HG02678 (cell line): ENCODE measurements around the gene SERPINH1.

Experiments
- ATAC-seq: cut with Tn5 transposase; IDR thresholded peaks from one replicate; pipeline ENCODE4 v1.9.1; 2021; ENCODE audit warnings: mild to moderate bottlenecking, moderate library complexity; ENCODE audit not compliant: unreplicated experiment

Gene SERPINH1

GRCh38 chr11:75554258-75555022 lies 7.6 kb upstream of the SERPINH1 start:
- no peak for ATAC-seq

- ATAC-seq: no peak
Measured at GRCh38 chr11:75555079-75555811, 6.8 kb upstream of the SERPINH1 start.

- ATAC-seq: no peak
Measured at GRCh38 chr11:75556275-75556674, 5.8 kb upstream of the SERPINH1 start.

GRCh38 chr11:75557666-75558494 lies 4.2 kb upstream of the SERPINH1 start:
- ATAC-seq: no peak

GRCh38 chr11:75558939-75559843 lies 2.9 kb upstream of the SERPINH1 start:
- ATAC-seq: no peak

- ATAC-seq: no peak
Measured at GRCh38 chr11:75560644-75561043, 1.4 kb upstream of the SERPINH1 start.

- no peak for ATAC-seq
Measured at GRCh38 chr11:75561426-75562047, 516 bp upstream of the SERPINH1 start.

- no peak for ATAC-seq
Measured at GRCh38 chr11:75562836-75563484, 907 bp downstream of the SERPINH1 start.

GRCh38 chr11:75563501-75563977 lies 1.5 kb downstream of the SERPINH1 start:
- no peak for ATAC-seq

- no peak for ATAC-seq
Measured at GRCh38 chr11:75563978-75564552, 2.0 kb downstream of the SERPINH1 start.

GRCh38 chr11:75565221-75565814 lies 3.3 kb downstream of the SERPINH1 start:
- ATAC-seq: no peak

- ATAC-seq: no peak
Measured at GRCh38 chr11:75565916-75566762, 4.1 kb downstream of the SERPINH1 start.

GRCh38 chr11:75566763-75567279 lies 4.8 kb downstream of the SERPINH1 start:
- no peak for ATAC-seq

GRCh38 chr11:75567971-75568370 lies 5.9 kb downstream of the SERPINH1 start:
- ATAC-seq: no peak

- no peak for ATAC-seq
Measured at GRCh38 chr11:75568616-75569219, 6.7 kb downstream of the SERPINH1 start.

GRCh38 chr11:75570559-75571139 lies 8.6 kb downstream of the SERPINH1 start:
- ATAC-seq: no peak

- ATAC-seq: no peak
Measured at GRCh38 chr11:75571625-75572024, 9.6 kb downstream of the SERPINH1 start.
